ENCODE measurements around the gene EPN3. TPM values are rescaled to one million over a fixed set of nuclear protein-coding genes. Genes with fewer than 3 reads are reported as not detected.

The EPN3 gene
- total RNA-seq, 2 experiments from 2014 or later: 0.28 TPM; not detected in 1

- no TSS peak for BruUV-seq (replicated peaks)
- Histone ChIP-seq H2AFZ (ENCODE audit: low read length) (peak overlapping the region; percentile 98), H3K36me3 (ENCODE audit: insufficient read depth, low read length) (no peaks in the 10 kb centered on the region), H3K27ac (ENCODE audit: low read depth, low read length, poor library complexity, severe bottlenecking) (peak overlapping the region; percentile 26), H3K9me2 (ENCODE audit: insufficient read depth, low read length) (no peaks in the 10 kb centered on the region), H3K4me2 (ENCODE audit: low read length) (peak overlapping the region; percentile 82), H3K79me2 (ENCODE audit: insufficient read depth, low read depth, low read length) (no peaks in the 10 kb centered on the region), H4K20me1 (ENCODE audit: insufficient read depth, low read length) (no peaks in the 10 kb centered on the region), H3K9me3 (ENCODE audit: low read length) (no peaks in the 10 kb centered on the region), H3K4me1 (ENCODE audit: insufficient read depth, low read length, poor library complexity, severe bottlenecking) (peaks cover 15% of the 10 kb centered on the region), H3K4me3 (ENCODE audit: low read depth, low read length, poor library complexity, severe bottlenecking) (peak overlapping the region; percentile 79)
- no peak for DNase-seq (ENCODE audit: low spot score)
- TF ChIP-seq, protein P1, sequence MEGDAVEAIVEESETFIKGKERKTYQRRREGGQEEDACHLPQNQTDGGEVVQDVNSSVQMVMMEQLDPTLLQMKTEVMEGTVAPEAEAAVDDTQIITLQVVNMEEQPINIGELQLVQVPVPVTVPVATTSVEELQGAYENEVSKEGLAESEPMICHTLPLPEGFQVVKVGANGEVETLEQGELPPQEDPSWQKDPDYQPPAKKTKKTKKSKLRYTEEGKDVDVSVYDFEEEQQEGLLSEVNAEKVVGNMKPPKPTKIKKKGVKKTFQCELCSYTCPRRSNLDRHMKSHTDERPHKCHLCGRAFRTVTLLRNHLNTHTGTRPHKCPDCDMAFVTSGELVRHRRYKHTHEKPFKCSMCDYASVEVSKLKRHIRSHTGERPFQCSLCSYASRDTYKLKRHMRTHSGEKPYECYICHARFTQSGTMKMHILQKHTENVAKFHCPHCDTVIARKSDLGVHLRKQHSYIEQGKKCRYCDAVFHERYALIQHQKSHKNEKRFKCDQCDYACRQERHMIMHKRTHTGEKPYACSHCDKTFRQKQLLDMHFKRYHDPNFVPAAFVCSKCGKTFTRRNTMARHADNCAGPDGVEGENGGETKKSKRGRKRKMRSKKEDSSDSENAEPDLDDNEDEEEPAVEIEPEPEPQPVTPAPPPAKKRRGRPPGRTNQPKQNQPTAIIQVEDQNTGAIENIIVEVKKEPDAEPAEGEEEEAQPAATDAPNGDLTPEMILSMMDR (conservative IDR thresholded peaks at IDR 0.05; ENCODE audit: low read length): peak; percentile 51
- TF ChIP-seq EZH2phosphoT487 (IDR thresholded peaks at IDR 0.05; ENCODE audit: borderline replicate concordance, low read depth, low read length): no peak
- ChIA-PET POLR2A (no interaction called here), CTCF (ENCODE audit: unreplicated experiment) (no interaction called here)
- intact Hi-C loops (cut with micrococcal nuclease; ENCODE audit: unreplicated experiment): no loop called here
Observed at GRCh38 chr17:50508573-50509460, 23.7 kb upstream of the EPN3 start.

DNA sequence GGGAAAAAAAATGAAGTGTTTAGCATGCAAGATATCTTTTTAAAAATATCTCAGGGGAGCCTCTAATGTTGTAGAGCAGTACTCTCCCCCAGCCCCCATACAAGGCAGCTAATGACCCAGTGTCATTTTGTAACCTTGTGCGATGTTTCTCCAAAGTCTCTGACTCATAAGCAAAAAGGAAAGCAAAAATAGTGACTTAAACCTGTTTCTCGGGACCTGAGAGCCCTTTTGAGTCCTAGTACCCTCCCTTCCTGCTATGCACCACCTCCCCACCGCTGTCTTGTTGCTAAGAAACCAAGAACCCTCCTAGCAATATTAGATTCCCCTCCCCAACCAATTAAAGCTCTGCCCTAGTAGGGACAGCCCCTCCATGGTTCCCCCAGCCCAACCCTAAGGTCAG is 21.5 kb upstream of the EPN3 start:
- no peaks in the 10 kb centered on the region for H3K9me2 ChIP-seq (ENCODE audit: insufficient read depth, low read length)
- BruUV-seq (replicated peaks): no TSS peak
- H3K36me3 ChIP-seq (ENCODE audit: insufficient read depth, low read length): no peaks in the 10 kb centered on the region
- no peak overlapping the region for H3K4me2 ChIP-seq (ENCODE audit: low read length)
- intact Hi-C loops (cut with micrococcal nuclease; ENCODE audit: unreplicated experiment): no loop called here
- no peaks in the 10 kb centered on the region for H3K9me3 ChIP-seq (ENCODE audit: low read length)
- H3K79me2 ChIP-seq (ENCODE audit: insufficient read depth, low read depth, low read length): no peaks in the 10 kb centered on the region
- no peak overlapping the region for H3K27ac ChIP-seq (ENCODE audit: low read depth, low read length, poor library complexity, severe bottlenecking)
- ChIA-PET CTCF (ENCODE audit: unreplicated experiment) (interaction anchor here (0.5 kb wide), 1 partner anchor 326 kb away, joined by 3 read pairs; no protein-coding TSS in a partner anchor), POLR2A (interaction anchor here (0.7 kb wide), 1 partner anchor 51 kb away, joined by 4 read pairs; no protein-coding TSS in a partner anchor)
- no peaks in the 10 kb centered on the region for H4K20me1 ChIP-seq (ENCODE audit: insufficient read depth, low read length)
- no peak overlapping the region for H2AFZ ChIP-seq (ENCODE audit: low read length)
- TF ChIP-seq, protein P1 (conservative IDR thresholded peaks at IDR 0.05; ENCODE audit: low read length): no peak
- TF ChIP-seq EZH2phosphoT487 (IDR thresholded peaks at IDR 0.05; ENCODE audit: borderline replicate concordance, low read depth, low read length): no peak
- no peak for DNase-seq (ENCODE audit: low spot score)
- peaks cover 15% of the 10 kb centered on the region for H3K4me1 ChIP-seq (ENCODE audit: insufficient read depth, low read length, poor library complexity, severe bottlenecking)
- H3K4me3 ChIP-seq (ENCODE audit: low read depth, low read length, poor library complexity, severe bottlenecking): no peak overlapping the region

GRCh38 chr17:50513495-50513894 is 19.0 kb upstream of the EPN3 start:
- no peak for TF ChIP-seq EZH2phosphoT487 (IDR thresholded peaks at IDR 0.05; ENCODE audit: borderline replicate concordance, low read depth, low read length)
- TF ChIP-seq, protein P1 (conservative IDR thresholded peaks at IDR 0.05; ENCODE audit: low read length): no peak
- intact Hi-C loops (cut with micrococcal nuclease; ENCODE audit: unreplicated experiment): no loop called here
- Histone ChIP-seq H3K4me2 (ENCODE audit: low read length) (no peak overlapping the region), H4K20me1 (ENCODE audit: insufficient read depth, low read length) (no peaks in the 10 kb centered on the region), H3K79me2 (ENCODE audit: insufficient read depth, low read depth, low read length) (no peaks in the 10 kb centered on the region), H3K27ac (ENCODE audit: low read depth, low read length, poor library complexity, severe bottlenecking) (no peak overlapping the region), H3K9me3 (ENCODE audit: low read length) (no peaks in the 10 kb centered on the region), H3K9me2 (ENCODE audit: insufficient read depth, low read length) (no peaks in the 10 kb centered on the region), H3K4me1 (ENCODE audit: insufficient read depth, low read length, poor library complexity, severe bottlenecking) (peaks cover 5% of the 10 kb centered on the region), H3K4me3 (ENCODE audit: low read depth, low read length, poor library complexity, severe bottlenecking) (no peak overlapping the region), H3K36me3 (ENCODE audit: insufficient read depth, low read length) (no peaks in the 10 kb centered on the region), H2AFZ (ENCODE audit: low read length) (no peak overlapping the region)
- ChIA-PET POLR2A (no interaction called here), CTCF (ENCODE audit: unreplicated experiment) (no interaction called here)
- DNase-seq (ENCODE audit: low spot score): no peak
- no TSS peak for BruUV-seq (replicated peaks)

All from OCI-LY7 (cell line).